K562 treated with DMSO at 1 percent for 12 hours (cell line): ENCODE results near the gene KCNIP1. TPM values are rescaled to one million over a fixed set of nuclear protein-coding genes. Genes with fewer than 3 reads are reported as not detected.

Experiments used
- total RNA-seq: library from RNA; unstranded; fragments of 300-600 nt; gene quantifications from 2 replicates; pipeline ENCODE4 v1.2.3, GENCODE V29; 2022; ENCODE audit not compliant: insufficient read depth

Gene KCNIP1
- total RNA-seq, result not detected in 2 replicates

DNA sequence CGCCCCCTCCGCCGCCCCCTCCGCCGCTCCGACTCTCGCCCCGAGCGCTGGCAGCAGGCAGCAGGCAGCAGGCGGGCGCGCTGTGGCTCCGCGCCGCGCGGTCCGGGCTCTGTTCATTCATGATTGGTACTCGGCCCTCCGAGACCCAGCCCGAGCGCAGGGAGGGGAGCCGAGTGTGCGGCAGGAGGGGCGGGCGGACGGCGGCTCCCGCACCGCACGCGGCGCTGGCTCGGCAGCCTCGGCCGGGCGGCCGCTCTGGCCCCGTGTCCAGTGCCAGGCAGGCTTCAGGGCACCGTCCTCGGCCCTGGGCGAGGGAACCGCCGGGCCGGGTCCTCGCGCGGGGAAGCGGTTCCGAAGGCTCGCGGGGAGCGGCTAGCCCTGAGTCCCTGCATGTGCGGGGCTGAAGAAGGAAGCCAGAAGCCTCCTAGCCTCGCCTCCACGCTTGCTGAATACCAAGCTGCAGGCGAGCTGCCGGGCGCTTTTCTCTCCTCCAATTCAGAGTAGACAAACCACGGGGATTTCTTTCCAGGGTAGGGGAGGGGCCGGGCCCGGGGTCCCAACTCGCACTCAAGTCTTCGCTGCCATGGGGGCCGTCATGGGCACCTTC is at the start of gene KCNIP1:
TSS of gene KCNIP1 (plus strand) at position 31 of the 607 bp plus-strand sequence.

DNA sequence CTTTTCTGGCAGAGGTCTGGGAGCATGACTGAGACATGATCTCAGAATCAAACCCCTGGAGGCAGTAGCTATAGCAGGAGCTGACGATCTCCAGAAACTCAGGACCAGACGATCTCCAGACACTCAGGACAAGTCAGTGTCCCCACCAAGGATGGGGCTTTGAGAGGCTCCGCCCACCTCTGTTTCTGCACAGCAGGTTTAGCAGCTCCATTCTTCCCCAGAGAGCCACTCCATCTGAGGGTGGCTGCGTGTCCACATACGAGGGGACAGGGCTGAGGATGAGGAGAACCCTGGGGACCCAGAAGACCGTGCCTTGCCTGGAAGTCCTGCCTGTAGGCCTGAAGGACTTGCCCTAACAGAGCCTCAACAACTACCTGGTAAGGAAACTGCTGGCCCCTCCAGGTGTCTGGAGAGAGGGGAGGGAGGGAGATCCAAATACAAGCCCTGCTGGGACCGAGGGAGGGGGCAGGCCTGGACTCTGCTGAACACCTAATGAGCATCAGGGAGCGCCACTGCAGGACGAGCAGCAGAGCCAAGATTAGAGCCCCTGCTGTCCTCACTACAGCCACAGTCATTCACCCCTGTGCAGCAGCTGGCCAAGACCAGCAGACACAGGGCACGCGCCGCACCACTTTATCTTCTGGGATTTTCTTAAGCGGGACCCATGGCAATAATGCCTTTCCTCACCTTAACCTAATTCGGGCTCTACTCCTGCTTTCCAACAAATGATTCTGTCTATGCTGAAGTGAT is 279.9 kb downstream of the KCNIP1 start, which contains the start of gene GABRP:
TSS of gene GABRP (plus strand) at position 228 of the 750 bp plus-strand sequence. CDS start 4,891 bp downstream, outside the sequence.

Other genes with a start within 250 kb of the KCNIP1 start
- 6.3 and 15.7 TPM in 2 replicates for gene LCP2, start 206.2 kb upstream of the KCNIP1 start, total RNA-seq
- not detected in 2 replicates for gene KCNMB1, start 114.7 kb upstream of the KCNIP1 start, total RNA-seq